HepG2 (cell line): Measurements from ENCODE around the gene TMEM139. TPM values are rescaled to one million over a fixed set of nuclear protein-coding genes. Genes with fewer than 3 reads are reported as not detected.

ENCODE experiments used
- CEBPB ChIP-seq: IDR thresholded peaks from 2 replicates; pipeline ENCODE4 v1.6.1; 2011; ENCODE audit warnings: low read depth, low read length, improper control_type of control experiment, borderline replicate concordance
- CREM ChIP-seq, 2 experiments: sonication (generic) in 1 of 2; formaldehyde crosslinking in 1 of 2; IDR thresholded peaks; 2 replicates each; pipeline versions ENCODE4 v1.4.0 to v1.6.1; 2016 to 2020; ENCODE audit warnings: antibody characterized with exemption in 1 of 2, mild to moderate bottlenecking in 1 of 2, missing genetic modification reagents in 1 of 2
- CTCF ChIP-seq: sonication (generic); formaldehyde crosslinking; IDR thresholded peaks from 2 replicates; pipeline ENCODE4 v1.5.0; 2020; ENCODE audit warnings: mild to moderate bottlenecking, missing genetic modification reagents, moderate library complexity
- DNMT1 ChIP-seq: sonication (generic); formaldehyde crosslinking; IDR thresholded peaks from 2 replicates; pipeline ENCODE4 v1.5.1; 2020; ENCODE audit warnings: mild to moderate bottlenecking, missing genetic modification reagents
- IRX3 ChIP-seq: sonication (generic); formaldehyde crosslinking; IDR thresholded peaks from 2 replicates; pipeline ENCODE4 v1.8.1; 2023; ENCODE audit warnings: mild to moderate bottlenecking, low read depth, missing genetic modification reagents, borderline replicate concordance
- KAT7 ChIP-seq: IDR thresholded peaks from 2 replicates; pipeline ENCODE4 v1.6.1; 2018; ENCODE audit warnings: borderline replicate concordance, missing compliant biosample characterization
- MXD4 ChIP-seq: IDR thresholded peaks from 2 replicates; pipeline ENCODE4 v1.6.1; 2016; ENCODE audit warnings: mild to moderate bottlenecking, missing biosample characterization, missing genetic modification reagents
- NFKB2 ChIP-seq: sonication (generic); formaldehyde crosslinking; IDR thresholded peaks from 2 replicates; pipeline ENCODE4 v1.4.0; 2020; ENCODE audit warnings: missing genetic modification reagents, borderline replicate concordance
- NR2C2 ChIP-seq: sonication (generic); formaldehyde crosslinking; IDR thresholded peaks from 2 replicates; pipeline ENCODE4 v1.4.0; 2020; ENCODE audit warnings: missing genetic modification reagents, mild to moderate bottlenecking, moderate library complexity, borderline replicate concordance
- ZFP37 ChIP-seq: sonication (generic); formaldehyde crosslinking; IDR thresholded peaks from 2 replicates; pipeline ENCODE4 v1.4.0; 2020; ENCODE audit warnings: missing genetic modification reagents, borderline replicate concordance
- ZFP90 ChIP-seq: sonication (generic); formaldehyde crosslinking; IDR thresholded peaks from 2 replicates; pipeline ENCODE4 v1.8.0; 2022; ENCODE audit warnings: missing genetic modification reagents, mild to moderate bottlenecking, inconsistent platforms, borderline replicate concordance
- ZNF143 ChIP-seq: sonication (generic); formaldehyde crosslinking; IDR thresholded peaks from 2 replicates; pipeline ENCODE4 v1.4.0; 2020; ENCODE audit warnings: missing genetic modification reagents
- ZNF703 ChIP-seq: sonication (generic); formaldehyde crosslinking; IDR thresholded peaks from 2 replicates; pipeline ENCODE4 v1.5.1; 2020; ENCODE audit warnings: missing genetic modification reagents, mild to moderate bottlenecking, moderate library complexity, borderline replicate concordance
- ZNF777 ChIP-seq: sonication (generic); formaldehyde crosslinking; IDR thresholded peaks from 2 replicates; pipeline ENCODE4 v1.4.0; 2020; ENCODE audit warnings: missing genetic modification reagents
- polyA plus RNA-seq, 8 experiments: library from polyadenylated mRNA; depleted of rRNA in 3 of 8; stranded (reverse) in 7 of 8; unstranded in 1 of 8; fragments of >200 nt; fragmentation: Illumina TruSeq in 4 of 8; extraction: Trizol in 4 of 8; gene quantifications; 2 replicates each; pipeline versions ENCODE4 v1.2.1 to v1.2.3, GENCODE V29; 2011 to 2016; ENCODE audit warnings: low read depth in 4 of 8, missing spikeins in 1 of 8, mixed read lengths in 1 of 8; ENCODE audit not compliant: insufficient read depth in 1 of 8
- total RNA-seq, 5 experiments: library from RNA; depleted of rRNA; stranded (reverse); fragments of >200 nt; fragmentation: Illumina TruSeq; extraction: Trizol; gene quantifications; 2 replicates each; pipeline ENCODE4 v1.2.3, GENCODE V29; 2016; ENCODE audit warnings: low read depth in 1 of 5

TMEM139 gene
- total and polyA plus RNA-seq, 2 of the 13 experiments (the other 11 are each of a cell fraction or from before 2014, with no cell fraction given): 7.9 to 14.0 TPM

DNA sequence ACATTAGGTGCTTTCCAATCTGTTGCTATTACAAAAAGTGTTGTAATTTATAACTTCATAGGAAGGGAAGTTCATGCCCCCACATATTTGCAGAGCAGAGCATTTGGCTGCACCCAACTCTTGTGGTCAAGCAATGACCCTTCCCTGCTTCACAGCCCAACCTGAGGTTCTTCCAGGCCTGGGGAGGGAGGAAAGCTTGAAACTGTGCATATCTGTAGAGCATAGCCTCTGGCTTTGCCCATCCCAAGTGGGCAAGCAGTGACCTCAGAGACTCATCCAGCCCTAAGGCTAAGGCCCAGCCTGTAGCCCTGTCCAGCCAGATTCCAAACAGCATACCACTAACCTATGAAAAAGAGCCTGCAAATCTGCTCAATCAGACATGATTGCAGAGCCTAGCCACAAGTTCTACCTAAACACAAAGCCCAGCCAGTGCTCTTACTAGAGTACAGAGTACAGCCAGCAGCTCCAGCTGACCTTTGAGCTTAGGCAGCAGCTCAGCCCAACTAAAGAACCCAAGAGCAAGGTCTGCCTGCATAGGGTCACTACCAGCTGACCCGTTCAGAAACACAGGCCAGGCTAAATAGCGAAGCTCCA lies 35.9 kb upstream of the TMEM139 start (continued):
- no peak for TF ChIP-seq KAT7 (CRISPR knock-in tag)
- no peak for TF ChIP-seq DNMT1 (CRISPR knock-in tag)
- peak; percentile 40 for TF ChIP-seq NR2C2
- TF ChIP-seq ZFP90 (CRISPR knock-in tag): no peak
- TF ChIP-seq ZNF143 (CRISPR knock-in tag): no peak
- TF ChIP-seq CEBPB: no peak
- TF ChIP-seq CTCF (CRISPR knock-in tag): no peak
- no peak for TF ChIP-seq MXD4 (CRISPR knock-in tag)
- TF ChIP-seq ZNF777 (CRISPR knock-in tag): no peak
- TF ChIP-seq IRX3: no peak
- TF ChIP-seq NFKB2 (CRISPR knock-in tag): no peak
- no peak for TF ChIP-seq ZNF703 (CRISPR knock-in tag)
- TF ChIP-seq CREM (IDR thresholded peaks at IDR 0.05): no peak
- no peak for TF ChIP-seq CREM (CRISPR knock-in tag; IDR thresholded peaks at IDR 0.05)
- TF ChIP-seq ZFP37 (CRISPR knock-in tag): no peak
